Jurkat, Clone E6-1 (cell line): Measurements from ENCODE around the gene FAM181B.
A peak's percentile ranks its signal among the peaks of the same experiment; 100 is the strongest.

Experiments used
- DNase-seq: peaks from one replicate; pipeline ENCODE4 v3.0.0-alpha.2; 2011; ENCODE audit warnings: low read depth, low spot score
- H3K4me3 ChIP-seq: 2 replicates; pipeline ENCODE4 v1.5.1; 2011; ENCODE audit warnings: mild to moderate bottlenecking, low read length, control low read depth, moderate library complexity

The FAM181B gene

GRCh38 chr11:82734120-82734479 is 436 bp upstream of the FAM181B start:
- no peak for DNase-seq
- H3K4me3 ChIP-seq = no peak overlapping the region

DNA sequence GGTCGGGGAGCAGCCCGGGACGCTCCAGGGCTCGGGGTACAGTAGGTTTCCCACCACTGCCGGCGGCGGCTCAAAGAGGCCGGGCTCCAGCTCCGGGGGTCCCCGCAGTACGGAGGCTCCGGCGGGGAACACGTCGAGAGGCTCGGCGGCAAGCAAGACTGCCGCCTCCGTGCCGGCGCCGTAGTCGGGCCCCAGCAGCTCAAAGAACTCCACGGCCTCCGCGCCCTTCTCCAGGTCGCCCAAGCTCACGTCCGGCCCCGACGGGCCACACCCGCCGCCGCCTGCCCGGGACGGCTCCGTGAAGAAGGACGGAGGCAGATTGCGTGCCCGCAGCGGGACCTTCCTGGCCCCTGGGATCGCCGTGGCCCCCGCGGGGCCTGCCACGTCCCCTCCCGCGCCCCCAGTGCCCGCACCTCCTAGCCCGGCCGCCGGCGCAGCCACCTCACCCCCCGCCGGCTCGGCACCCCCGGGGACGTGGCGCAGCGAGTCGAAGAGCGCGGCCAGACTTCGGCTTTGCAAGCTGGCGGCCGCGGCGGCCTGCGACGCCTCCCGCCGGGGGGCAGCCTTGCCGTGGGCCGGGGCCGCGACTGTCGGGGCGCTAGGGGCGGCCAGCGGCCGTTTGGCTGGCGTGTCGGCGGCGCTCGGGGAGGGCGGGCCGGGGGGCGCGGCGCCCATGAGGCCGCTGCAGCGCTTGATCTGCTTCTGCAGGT is 775 bp downstream of the FAM181B start:
- no peak for DNase-seq
- H3K4me3 ChIP-seq = no peak overlapping the region

DNA sequence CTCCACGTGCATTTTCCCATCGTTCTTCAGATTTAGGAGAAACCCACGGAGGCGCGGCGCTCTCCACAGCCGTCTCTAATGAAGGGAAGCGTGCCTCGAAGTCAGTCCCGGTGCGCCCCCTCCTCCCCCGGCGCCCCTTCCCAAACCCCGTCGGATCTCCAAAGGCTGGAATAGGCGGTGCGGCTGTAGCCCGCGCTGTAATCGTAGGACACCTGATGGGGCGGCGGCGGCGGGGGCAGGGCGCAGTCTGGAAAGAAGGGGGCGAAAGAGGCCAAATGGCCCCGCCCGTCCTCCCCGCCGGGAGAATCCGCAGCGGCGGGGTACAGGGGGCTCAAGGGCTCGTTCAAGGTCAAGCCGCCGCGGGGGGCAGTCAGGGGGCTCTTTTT is 1.3 kb downstream of the FAM181B start:
- H3K4me3 ChIP-seq = no peak overlapping the region
- no peak for DNase-seq

DNA sequence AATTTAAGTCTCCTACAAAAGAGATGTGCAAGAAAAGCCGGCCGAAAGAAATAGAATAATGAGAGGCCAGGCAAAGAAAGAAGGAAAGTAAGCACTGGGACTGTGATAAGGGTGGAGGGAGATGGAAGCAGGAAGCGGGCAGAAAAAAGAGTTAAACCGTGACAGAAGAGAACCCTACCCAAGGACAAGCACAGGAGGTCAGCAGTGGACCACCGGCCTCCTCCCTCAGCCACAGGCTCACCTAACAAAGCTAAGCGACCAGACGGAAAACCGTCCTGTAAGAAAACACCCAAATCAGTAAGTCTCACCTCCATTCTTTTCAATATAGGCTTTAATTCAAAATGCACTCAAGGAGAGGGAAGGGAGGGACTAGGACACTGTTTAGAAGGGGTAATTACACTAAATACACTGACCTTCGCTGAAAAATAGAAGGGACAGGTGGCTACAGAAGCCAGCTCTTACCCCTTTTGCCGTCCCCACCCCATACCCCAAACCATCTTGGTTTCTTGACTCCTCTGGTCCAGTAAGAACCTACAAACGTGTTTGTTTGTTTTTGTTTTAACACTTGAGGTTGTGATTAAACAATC is 1.9 kb downstream of the FAM181B start:
- no peak for DNase-seq
- H3K4me3 ChIP-seq = no peak overlapping the region

DNA sequence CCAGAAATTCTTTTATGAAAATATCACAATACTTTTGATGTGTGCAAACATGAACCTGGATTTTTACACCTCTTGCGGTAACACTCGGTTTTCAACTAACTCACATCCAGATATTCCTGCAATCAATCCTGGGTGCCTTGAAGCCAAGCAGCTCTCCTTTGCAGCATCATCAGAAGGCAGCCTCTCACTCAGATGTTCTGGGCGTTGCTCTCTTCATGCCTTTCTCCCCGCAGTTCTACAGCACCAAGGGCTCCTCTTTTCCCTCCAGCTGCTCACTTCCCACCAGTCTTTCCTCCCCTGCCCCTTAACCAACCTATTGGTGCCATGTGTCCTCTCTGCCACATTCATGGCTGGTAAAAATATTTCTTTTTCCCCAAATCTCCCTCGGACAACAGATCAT is 2.9 kb downstream of the FAM181B start:
- no peak for DNase-seq
- H3K4me3 ChIP-seq = no peak overlapping the region

- H3K4me3 ChIP-seq = no peak overlapping the region
These were observed 3.4 kb downstream of the FAM181B start for GRCh38 chr11:82730286-82730685.

DNA sequence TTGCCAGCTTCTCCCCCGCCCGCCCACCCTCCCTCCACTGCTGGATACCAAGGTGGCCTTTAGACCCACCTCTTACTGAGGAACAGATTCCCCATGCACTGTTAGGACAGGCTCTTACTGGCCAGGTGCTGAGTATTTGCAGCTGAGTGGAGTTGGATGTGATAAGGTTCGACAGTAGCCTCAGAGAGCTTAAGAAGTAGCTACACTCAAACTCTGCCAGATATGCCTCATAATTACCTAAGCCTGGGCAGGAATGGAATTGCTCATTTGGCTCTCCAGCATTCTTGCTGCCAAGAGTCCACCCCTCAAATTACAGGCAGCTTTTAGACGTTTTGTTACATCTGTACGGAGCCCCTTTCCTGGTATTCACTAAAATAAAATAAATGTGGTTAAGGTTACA is 9.6 kb downstream of the FAM181B start:
- no peak for DNase-seq
- H3K4me3 ChIP-seq = no peak overlapping the region

More at GRCh38 chr11:82730286-82730685, 3.4 kb downstream of the FAM181B start:
- no peak for DNase-seq

DNA sequence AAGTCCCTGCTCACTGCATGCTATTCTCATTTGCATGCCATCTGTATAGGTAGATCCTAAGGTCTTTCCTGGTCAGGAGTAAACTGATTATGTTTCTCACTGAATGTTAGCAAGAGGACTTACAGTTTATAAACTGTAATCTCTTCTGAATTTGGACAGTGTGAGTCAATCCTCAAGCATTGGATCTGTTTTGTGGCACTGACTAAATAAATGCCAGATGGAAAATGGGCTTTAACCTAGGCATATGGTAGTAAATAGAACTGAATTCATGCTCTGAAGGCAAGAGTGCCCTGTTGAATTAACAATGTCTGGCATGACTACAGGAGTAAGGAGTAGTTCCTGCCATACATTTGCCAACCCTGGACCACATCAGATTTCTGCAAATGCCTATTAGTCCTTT is 11.4 kb downstream of the FAM181B start:
- DNase-seq = no peak

GRCh38 chr11:82720267-82721065 is 13.2 kb downstream of the FAM181B start:
- DNase-seq = no peak

More for the DNA sequence above, 11.4 kb downstream of the FAM181B start:
- no peak overlapping the region for H3K4me3 ChIP-seq

DNA sequence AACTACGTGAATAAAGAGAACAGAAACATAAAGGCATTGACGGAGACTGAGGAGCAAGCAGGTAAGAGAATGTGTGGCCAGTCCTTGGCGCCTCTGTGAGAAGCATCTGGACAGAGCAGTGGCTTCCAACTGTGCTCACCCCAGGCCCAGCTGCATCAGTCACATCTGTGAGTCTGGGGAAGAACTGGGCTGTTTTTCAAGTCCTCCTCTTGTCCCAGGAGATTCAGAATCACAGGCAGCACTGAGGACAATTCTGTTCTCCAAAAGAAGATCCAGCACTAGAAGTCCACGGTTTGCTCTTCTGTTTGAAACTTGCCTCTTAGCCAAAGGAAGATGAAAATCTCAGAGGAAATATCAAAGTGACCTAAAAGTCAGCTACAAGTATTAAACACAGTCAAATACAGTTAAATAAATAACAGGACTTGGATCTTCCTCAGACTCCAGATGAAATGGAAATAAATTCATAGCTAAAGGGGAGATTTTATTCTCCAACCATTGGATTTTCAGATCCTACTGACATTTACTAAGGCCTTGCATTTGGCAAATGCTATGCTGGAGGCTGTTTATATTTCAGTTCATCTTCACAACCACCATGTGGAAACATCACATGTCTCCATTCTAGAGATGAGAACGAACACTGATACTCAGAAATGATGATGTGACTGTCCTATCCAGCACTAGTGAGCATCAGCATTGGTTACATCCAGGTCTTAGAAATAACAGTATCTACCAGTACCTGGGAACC is 14.1 kb downstream of the FAM181B start:
- no peak for DNase-seq
- no peak overlapping the region for H3K4me3 ChIP-seq

More at GRCh38 chr11:82720267-82721065, 13.2 kb downstream of the FAM181B start:
- no peak overlapping the region for H3K4me3 ChIP-seq

DNA sequence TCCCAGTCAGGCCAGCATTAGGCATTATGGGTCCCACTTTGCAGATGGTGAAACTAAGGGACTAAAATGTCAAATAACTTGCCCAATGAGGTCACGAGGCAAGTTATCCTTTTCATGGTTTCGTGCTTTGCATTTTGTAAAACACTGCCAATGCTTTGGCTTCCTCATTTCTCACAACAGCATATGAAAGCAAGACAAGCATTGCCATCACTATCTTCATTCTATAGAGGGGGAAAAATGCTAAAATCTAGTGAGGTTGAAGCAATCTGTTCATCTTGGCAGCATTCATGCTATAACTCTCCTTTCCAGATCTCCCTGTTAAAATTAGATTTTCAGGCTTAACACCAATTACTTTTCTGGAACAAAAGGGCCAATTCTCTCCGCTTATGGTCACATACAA is 14.8 kb downstream of the FAM181B start:
- DNase-seq = no peak
- H3K4me3 ChIP-seq = no peak overlapping the region

GRCh38 chr11:82718307-82718706 is 15.4 kb downstream of the FAM181B start:
- no peak overlapping the region for H3K4me3 ChIP-seq
- peak; percentile 15 for DNase-seq

DNA sequence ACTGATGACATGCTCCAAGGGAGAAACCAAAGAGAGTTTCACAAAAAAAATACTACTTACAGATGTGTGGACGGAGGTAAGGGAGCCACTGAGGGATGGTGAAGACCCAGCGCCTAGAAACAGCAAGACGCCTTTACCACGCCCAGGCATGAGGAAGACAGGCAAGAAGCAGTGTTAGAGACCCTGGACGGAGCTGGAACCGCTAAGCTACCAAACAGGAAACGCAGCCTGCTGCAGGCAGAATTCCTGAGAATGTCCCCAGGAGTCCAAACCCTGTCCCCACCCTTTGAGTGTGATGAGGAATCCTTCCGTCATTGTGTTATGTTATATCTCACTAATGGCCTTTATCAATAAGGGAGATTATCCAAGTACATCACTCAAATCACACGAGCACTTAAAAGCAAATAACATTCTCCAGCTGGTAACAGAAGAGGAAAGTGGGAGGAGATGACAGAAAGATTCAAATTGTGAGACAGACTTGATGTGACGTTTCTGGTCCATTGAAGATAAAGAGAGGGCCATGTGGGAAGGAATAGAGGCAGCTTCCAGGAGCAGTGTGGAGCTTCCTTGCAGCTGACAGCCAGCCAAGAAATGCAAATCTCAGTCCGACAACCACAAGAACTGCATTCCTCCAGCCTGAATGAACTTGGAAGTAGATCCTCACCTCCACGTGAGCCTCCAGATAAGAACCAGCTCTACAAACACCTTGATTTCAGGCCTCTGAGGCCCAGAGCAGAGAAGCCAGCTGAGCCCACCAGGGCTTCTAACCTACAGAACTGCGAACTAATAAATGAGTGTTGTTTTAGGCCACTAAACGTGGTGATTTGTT is 19.1 kb downstream of the FAM181B start:
- H3K4me3 ChIP-seq = no peak overlapping the region
- no peak for DNase-seq

GRCh38 chr11:82711648-82712047 is 22.0 kb downstream of the FAM181B start:
- DNase-seq = no peak

DNA sequence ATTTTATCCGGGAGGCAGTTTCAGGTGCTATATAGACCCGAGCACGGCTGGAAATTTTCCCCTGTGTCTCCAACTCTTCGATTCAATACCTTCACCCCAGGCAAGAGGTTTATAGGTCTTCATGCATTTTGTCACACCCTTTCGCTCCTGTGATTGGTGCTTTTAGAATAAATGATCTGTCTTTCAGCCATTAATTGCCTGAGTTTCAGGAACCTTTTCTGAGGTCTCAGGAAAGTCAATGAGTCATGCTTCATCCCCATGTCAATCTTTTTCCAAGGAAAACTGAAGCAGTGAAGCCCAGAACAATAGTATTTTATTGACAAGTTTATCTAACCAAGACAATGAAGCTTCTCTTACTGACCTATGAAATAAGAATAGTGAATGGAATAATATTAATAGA is 29.9 kb downstream of the FAM181B start:
- no peak for DNase-seq
- no peak overlapping the region for H3K4me3 ChIP-seq

More at GRCh38 chr11:82711648-82712047, 22.0 kb downstream of the FAM181B start:
- no peak overlapping the region for H3K4me3 ChIP-seq

DNA sequence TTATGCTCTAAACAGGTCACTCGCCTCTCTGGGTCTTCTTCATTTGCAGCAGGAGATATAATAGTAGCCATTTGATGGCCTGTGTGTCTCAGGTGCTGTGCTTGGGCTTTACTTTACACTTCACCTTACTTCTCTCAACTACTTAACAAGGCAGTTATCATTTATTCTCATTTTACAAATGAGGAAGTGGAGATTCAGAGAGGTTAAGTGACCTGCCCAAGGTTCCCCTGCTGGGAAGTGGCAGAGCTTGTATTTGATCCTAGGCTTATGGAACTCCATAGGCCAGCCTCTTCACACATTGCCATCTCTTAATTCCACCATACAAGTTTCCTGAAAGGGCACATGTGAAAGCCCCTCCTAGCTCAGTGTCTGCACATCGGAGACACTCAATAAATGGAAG is 30.4 kb downstream of the FAM181B start:
- DNase-seq = no peak
- no peak overlapping the region for H3K4me3 ChIP-seq

GRCh38 chr11:82701847-82702520 is 31.7 kb downstream of the FAM181B start:
- peak; percentile 17 for DNase-seq
- no peak overlapping the region for H3K4me3 ChIP-seq
